Ascending aorta (tissue), 2 donors: ENCODE data around the gene CORO1C. TPM values are rescaled to one million over a fixed set of nuclear protein-coding genes. Genes with fewer than 3 reads are reported as not detected.
"Not testable (repeated sequence)": the region's sequence is repeated elsewhere in the genome, so short reads cannot be mapped to it uniquely, and the experiment has no call there.

ENCODE experiments used
- DNase-seq, 2 donors: peaks; one replicate each; pipeline ENCODE4 v3.0.0-alpha.2; 2019; ENCODE audit warnings: low spot score in 2 of 2
- H3K27ac ChIP-seq, 2 donors: fragments of 200-600 bp; sonication (generic); one replicate each; pipeline ENCODE4 v1.5.1; 2016 to 2017; ENCODE audit warnings: mild to moderate bottlenecking in 1 of 2
- H3K27me3 ChIP-seq: fragments of 200-600 bp; sonication (generic); one replicate; pipeline ENCODE4 v1.5.1; 2017
- H3K36me3 ChIP-seq, 2 donors: fragments of 200-600 bp; sonication (generic); one replicate each; pipeline ENCODE4 v1.5.1; 2016
- H3K4me1 ChIP-seq, 2 donors: fragments of 200-600 bp; sonication (generic); one replicate each; pipeline ENCODE4 v1.5.1; 2016 to 2017; ENCODE audit warnings: mild to moderate bottlenecking in 1 of 2
- H3K4me3 ChIP-seq, 2 donors: fragments of 200-600 bp; sonication (generic); one replicate each; pipeline ENCODE4 v1.5.1; 2016 to 2017; ENCODE audit warnings: mild to moderate bottlenecking in 1 of 2
- H3K9me3 ChIP-seq, 2 donors: fragments of 200-600 bp; sonication (generic); one replicate each; pipeline ENCODE4 v1.5.1; 2016
- intact Hi-C: fragments of 100-400 bp; cut with DNase I; formaldehyde crosslinking; loops from one replicate; pipeline ENCODE4 v1.15.1; 2023
- total RNA-seq: library from RNA; depleted of rRNA; stranded (reverse); fragments of >200 nt; gene quantifications from one replicate; pipeline ENCODE4 v1.1.0, GENCODE V29; 2016
- TF ChIP-seq, protein P1 (sequence below), 3 experiments: fragments of 200-600 bp in 2 of 3; fragments of 450-650 bp in 1 of 3; sonication (generic) in 2 of 3; IDR thresholded peaks; one replicate each; pipeline ENCODE4 v1.5.1; 2016 to 2019; ENCODE audit warnings: antibody characterized with exemption in 3 of 3, mild to moderate bottlenecking in 1 of 3, moderate library complexity in 1 of 3

CORO1C gene
- total RNA-seq, 1 donor from 2014 or later, result 106 TPM

DNA sequence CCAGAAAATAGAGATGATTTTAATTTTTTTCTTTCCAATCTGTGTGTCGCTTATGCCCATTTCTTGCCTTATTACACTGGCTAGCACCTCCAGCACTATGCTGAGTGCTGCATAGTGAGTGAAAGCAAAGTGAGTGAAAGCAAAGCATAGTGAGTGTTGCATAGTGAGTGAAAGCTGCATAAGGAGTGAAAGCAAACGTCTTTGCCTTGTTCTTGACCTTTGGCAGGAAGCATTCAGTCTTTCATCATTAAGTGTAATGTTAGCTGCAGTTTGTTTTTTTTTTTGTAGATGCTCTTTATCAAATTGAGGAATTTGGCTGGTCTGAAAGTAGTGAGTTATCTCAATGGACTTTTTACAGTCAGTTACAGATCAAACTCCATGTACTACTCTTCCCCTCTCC lies 6.9 kb upstream of the CORO1C start:
- no peaks in the 10 kb centered on the region for H3K36me3 ChIP-seq
- intact Hi-C loops, result loop anchor here (10.0 kb wide), 1 partner anchor 217 kb away; no protein-coding TSS in a partner anchor
- no peaks in the 10 kb centered on the region for H3K9me3 ChIP-seq
- H3K4me3 ChIP-seq, result no peak overlapping the region
- peaks cover 0 to 5% of the 10 kb centered on the region in 2 donors for H3K4me1 ChIP-seq
- no peak for DNase-seq
- H3K27ac ChIP-seq, result no peak overlapping the region
- no peaks in the 10 kb centered on the region for H3K27me3 ChIP-seq
- TF ChIP-seq, protein P1, sequence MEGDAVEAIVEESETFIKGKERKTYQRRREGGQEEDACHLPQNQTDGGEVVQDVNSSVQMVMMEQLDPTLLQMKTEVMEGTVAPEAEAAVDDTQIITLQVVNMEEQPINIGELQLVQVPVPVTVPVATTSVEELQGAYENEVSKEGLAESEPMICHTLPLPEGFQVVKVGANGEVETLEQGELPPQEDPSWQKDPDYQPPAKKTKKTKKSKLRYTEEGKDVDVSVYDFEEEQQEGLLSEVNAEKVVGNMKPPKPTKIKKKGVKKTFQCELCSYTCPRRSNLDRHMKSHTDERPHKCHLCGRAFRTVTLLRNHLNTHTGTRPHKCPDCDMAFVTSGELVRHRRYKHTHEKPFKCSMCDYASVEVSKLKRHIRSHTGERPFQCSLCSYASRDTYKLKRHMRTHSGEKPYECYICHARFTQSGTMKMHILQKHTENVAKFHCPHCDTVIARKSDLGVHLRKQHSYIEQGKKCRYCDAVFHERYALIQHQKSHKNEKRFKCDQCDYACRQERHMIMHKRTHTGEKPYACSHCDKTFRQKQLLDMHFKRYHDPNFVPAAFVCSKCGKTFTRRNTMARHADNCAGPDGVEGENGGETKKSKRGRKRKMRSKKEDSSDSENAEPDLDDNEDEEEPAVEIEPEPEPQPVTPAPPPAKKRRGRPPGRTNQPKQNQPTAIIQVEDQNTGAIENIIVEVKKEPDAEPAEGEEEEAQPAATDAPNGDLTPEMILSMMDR (IDR thresholded peaks at IDR 0.05), result no peak

DNA sequence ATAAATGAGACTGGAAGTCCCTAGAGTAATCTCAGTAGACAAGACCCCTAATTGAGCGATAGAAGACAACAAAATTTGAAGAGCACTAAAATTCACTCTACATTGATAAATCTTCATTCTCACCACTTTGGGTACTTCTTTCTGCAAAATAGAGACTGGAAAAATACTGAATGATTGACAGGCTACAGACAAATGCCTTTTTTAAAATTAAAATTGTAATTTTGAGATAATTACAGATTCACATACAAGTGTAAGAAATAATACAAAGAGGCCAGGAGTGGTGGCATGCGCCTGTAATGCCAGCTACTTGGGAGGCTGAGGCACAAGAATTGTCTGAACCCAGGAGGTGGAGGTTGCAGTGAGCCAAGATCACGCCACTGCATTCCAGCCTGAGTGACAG lies 4.5 kb upstream of the CORO1C start:
- Histone ChIP-seq H3K4me3 (no peak overlapping the region), H3K4me1 (peaks cover 0 to 9% of the 10 kb centered on the region in 2 donors), H3K36me3 (no peaks in the 10 kb centered on the region), H3K27me3 (no peaks in the 10 kb centered on the region), H3K27ac (peak overlapping the region in 1 of 2 donors; percentile 96), H3K9me3 (no peaks in the 10 kb centered on the region)
- TF ChIP-seq, protein P1 (IDR thresholded peaks at IDR 0.05), result no peak
- intact Hi-C loops, result loop anchor here (2.0 to 10.0 kb wide), 2 partner anchors 35 to 219 kb away; no protein-coding TSS in a partner anchor
- peak in 1 of 2 donors; percentile 27 for DNase-seq

DNA sequence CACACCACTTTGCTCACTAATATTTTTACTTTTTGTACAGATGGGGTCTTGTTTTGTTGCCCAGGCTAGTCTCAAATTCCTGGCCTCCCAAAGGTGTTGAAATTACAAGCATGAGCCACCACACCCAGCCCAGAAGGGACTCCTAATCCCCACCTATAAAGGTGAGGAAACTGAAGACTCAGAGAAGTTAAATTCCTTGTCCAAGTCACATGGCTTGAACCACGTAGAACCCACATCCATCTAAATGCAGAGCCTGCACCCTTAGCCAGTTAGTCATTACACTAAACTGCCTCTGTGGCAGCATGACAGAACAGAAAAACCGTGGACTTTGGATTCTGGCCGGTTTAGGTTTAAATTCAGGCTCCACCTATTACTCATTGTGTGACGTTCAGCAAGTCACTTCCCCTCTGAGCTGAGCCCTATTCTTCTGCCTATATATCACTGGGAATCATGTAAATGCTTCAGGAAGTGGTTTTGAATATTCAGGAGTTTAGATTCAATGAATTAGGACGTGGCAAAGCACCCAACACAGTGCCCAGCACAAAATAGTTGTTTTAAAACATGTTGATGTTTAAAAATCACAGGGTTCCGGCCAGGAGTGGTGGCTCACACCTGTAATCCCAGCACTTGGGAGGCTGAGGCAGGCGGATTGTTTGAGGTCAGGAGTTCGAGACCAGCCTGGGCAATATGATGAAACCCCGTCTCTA lies 3.0 kb upstream of the CORO1C start:
- intact Hi-C loops, result loop anchor here (5.0 to 10.0 kb wide), 4 partner anchors 53 to 397 kb away; partner anchors contain the start of genes ALKBH2 and CMKLR1
- H3K4me3 ChIP-seq, result no peak overlapping the region
- H3K4me1 ChIP-seq, result peaks cover 0 to 9% of the 10 kb centered on the region in 2 donors
- DNase-seq, result peak; percentile 15 to 85
- no peaks in the 10 kb centered on the region for H3K36me3 ChIP-seq
- H3K27me3 ChIP-seq, result no peaks in the 10 kb centered on the region
- TF ChIP-seq, protein P1 (IDR thresholded peaks at IDR 0.05), result no peak
- H3K27ac ChIP-seq, result peak overlapping the region; percentile 79 to 96
- H3K9me3 ChIP-seq, result no peaks in the 10 kb centered on the region

DNA sequence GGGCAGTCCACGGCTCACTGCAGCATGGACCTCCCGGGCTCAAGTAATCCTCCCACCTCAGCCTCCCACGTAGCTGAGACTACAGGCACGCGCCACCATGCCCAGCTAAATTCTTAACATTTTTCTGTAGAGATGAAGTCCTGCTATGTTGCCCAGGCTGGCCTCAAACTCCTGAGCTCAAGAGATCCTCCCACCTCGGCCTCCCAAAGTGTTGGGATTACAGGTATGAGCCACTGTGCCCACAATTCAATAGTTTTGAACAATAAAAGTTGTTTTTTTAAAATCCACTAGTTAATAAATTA lies 1.9 kb upstream of the CORO1C start:
- H3K36me3 ChIP-seq, H3K9me3 ChIP-seq, H3K27me3 ChIP-seq, H3K4me3 ChIP-seq, DNase-seq: not testable (repeated sequence)
- Histone ChIP-seq H3K27ac (peak overlapping the region; percentile 94 to 96), H3K4me1 (peaks cover 0 to 16% of the 10 kb centered on the region in 2 donors)
- intact Hi-C loops, result loop anchor here (5.0 to 10.0 kb wide), 4 partner anchors 54 to 396 kb away; partner anchors contain the start of genes ALKBH2 and CMKLR1

DNA sequence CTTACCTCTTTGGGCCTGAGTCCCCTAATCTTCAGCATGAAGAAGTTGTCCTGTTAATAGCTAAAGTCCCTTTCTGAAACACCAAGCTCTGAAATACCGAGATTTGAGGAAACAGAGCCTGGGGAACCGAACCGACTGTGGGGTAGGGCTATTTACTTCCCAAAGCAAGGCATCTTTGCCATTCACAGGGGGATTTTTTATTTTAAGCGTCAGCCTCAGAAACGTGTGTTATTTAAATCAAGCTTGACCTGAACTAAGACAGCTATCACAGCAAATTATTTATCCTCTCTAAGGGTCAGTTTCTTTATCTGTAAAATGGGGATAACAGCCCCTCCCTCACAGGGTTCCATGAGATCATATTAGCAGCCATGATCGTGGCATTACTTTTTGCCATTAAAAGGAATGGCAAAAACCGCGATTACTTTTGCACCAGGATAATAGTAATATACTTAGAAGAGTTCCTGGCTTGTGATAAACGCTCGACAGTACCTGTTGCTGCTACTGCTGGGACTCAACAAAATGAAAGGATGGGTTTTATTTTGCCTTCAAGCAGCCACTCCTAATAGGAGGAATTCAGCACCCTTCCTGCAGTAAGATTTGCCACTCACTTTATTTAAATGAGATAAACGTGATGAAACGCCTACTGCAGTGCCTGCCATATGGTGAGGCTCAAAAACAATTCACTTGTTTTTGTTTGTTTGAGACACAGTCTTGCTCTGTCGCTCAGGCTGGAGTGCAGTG lies 1.3 kb upstream of the CORO1C start:
- DNase-seq, result no peak
- Histone ChIP-seq H3K4me1 (peaks cover 0 to 20% of the 10 kb centered on the region in 2 donors), H3K9me3 (no peaks in the 10 kb centered on the region), H3K27ac (peak overlapping the region; percentile 94 to 96), H3K4me3 (peak overlapping the region; percentile 66 to 79), H3K36me3 (no peaks in the 10 kb centered on the region), H3K27me3 (no peaks in the 10 kb centered on the region)
- intact Hi-C loops, result loop anchor here (1.0 to 10.0 kb wide), 6 partner anchors 55 to 395 kb away; partner anchors contain the start of genes ALKBH2, CMKLR1 and ISCU
- TF ChIP-seq, protein P1 (IDR thresholded peaks at IDR 0.05), result no peak
